Measurements from ENCODE around the gene MYL7. TPM values are rescaled to one million over a fixed set of nuclear protein-coding genes. Genes with fewer than 3 reads are reported as not detected.

The MYL7 gene
- total and polyA plus RNA-seq, 9 of the 15 experiments (the other 6 are each of a cell fraction or from before 2014, with no cell fraction given), result not detected

DNA sequence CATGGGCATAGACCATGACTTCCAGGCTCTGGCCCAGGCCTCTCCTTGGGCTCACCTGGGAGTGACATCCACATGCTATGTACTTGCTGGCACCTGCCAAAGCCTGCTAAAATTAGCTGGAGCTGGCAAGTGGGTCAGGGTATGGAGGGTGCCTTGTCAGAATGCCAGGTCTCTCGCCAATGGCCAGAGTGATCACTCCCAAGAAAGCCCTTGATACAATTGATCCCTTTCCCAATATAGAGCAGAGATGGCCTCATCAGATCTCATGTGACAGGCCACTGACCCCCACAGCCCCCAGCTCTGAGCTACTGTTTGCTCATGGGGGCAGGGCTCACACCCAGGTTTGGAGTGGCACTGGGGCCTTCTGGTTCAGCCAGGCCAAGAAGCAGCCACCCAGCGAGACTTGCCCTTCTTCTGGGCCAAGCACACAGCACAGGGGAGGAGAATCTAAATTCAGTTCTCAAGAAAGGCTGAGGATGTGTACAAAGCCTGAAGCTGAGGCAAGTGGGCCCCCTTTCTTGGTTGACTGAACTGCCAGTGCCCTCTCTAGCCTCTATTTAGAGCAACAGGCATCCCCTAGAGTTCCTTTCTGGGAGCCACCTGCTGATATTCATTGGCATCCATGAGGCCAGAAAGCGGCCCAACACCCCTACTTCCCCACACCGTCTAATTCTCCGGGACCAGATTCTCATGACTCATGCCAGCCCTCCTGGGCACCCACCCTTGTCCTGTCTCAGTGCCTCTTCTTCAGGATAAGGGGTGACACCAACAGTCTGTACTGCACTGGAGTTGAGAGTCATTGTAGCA lies 18.9 kb upstream of the MYL7 start:
- no peak overlapping the region for H3K9ac ChIP-seq (ENCODE audit: insufficient read depth in 1 of 2, low read depth in 2 of 2, low read length in 2 of 2)
- in situ Hi-C loops (cut with MboI), result no loop called here
- H3K4me2 ChIP-seq (ENCODE audit: insufficient read depth, low read length), result no peak overlapping the region
- peaks cover 0 to 19% of the 10 kb centered on the region in 2 experiments; a peak in 3 of 5 replicates for H3K4me1 ChIP-seq (replicated peaks in 1 of 2; ENCODE audit: control insufficient read depth in 2 of 2, insufficient read depth in 2 of 2, low read length in 2 of 2)
- no peaks in the 10 kb centered on the region for H3K36me3 ChIP-seq (ENCODE audit: control insufficient read depth, insufficient read depth, low read length)
- intact Hi-C loops (cut with micrococcal nuclease), result no loop called here
- H3K27me3 ChIP-seq (ENCODE audit: control insufficient read depth in 2 of 2, insufficient read depth in 2 of 2, low read length in 2 of 2), result 0 out of 5 replicates have a peak, but pooled peaks cover 3 to 5% of the 10 kb centered on the region in 2 experiments
- no TSS peak for BruUV-seq (replicated peaks)
- H3K27ac ChIP-seq (ENCODE audit: extremely low read depth, low read depth, low read length), result no peak overlapping the region
- TF ChIP-seq, protein P1, sequence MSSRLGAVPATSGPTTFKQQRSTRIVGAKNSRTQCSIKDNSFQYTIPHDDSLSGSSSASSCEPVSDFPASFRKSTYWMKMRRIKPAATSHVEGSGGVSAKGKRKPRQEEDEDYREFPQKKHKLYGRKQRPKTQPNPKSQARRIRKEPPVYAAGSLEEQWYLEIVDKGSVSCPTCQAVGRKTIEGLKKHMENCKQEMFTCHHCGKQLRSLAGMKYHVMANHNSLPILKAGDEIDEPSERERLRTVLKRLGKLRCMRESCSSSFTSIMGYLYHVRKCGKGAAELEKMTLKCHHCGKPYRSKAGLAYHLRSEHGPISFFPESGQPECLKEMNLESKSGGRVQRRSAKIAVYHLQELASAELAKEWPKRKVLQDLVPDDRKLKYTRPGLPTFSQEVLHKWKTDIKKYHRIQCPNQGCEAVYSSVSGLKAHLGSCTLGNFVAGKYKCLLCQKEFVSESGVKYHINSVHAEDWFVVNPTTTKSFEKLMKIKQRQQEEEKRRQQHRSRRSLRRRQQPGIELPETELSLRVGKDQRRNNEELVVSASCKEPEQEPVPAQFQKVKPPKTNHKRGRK (tag; IDR thresholded peaks at IDR 0.05), result no peak
- no peak for TF ChIP-seq WHSC1 (IDR thresholded peaks at IDR 0.05; ENCODE audit: low read length)
- TF ChIP-seq ZNF3 (CRISPR knock-in tag; IDR thresholded peaks at IDR 0.05), result no peak
- TF ChIP-seq, protein P2, sequence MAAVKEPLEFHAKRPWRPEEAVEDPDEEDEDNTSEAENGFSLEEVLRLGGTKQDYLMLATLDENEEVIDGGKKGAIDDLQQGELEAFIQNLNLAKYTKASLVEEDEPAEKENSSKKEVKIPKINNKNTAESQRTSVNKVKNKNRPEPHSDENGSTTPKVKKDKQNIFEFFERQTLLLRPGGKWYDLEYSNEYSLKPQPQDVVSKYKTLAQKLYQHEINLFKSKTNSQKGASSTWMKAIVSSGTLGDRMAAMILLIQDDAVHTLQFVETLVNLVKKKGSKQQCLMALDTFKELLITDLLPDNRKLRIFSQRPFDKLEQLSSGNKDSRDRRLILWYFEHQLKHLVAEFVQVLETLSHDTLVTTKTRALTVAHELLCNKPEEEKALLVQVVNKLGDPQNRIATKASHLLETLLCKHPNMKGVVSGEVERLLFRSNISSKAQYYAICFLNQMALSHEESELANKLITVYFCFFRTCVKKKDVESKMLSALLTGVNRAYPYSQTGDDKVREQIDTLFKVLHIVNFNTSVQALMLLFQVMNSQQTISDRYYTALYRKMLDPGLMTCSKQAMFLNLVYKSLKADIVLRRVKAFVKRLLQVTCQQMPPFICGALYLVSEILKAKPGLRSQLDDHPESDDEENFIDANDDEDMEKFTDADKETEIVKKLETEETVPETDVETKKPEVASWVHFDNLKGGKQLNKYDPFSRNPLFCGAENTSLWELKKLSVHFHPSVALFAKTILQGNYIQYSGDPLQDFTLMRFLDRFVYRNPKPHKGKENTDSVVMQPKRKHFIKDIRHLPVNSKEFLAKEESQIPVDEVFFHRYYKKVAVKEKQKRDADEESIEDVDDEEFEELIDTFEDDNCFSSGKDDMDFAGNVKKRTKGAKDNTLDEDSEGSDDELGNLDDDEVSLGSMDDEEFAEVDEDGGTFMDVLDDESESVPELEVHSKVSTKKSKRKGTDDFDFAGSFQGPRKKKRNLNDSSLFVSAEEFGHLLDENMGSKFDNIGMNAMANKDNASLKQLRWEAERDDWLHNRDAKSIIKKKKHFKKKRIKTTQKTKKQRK (IDR thresholded peaks at IDR 0.05; ENCODE audit: borderline replicate concordance, low read depth, low read length), result no peak
- H3K4me3 ChIP-seq, result no peak overlapping the region
- no peak for FAIRE-seq
- DNase-seq (ENCODE audit: extremely low read depth in 1 of 4, low spot score in 3 of 4), result no peak
- no peak for ATAC-seq
- no peaks in the 10 kb centered on the region for H3K9me3 ChIP-seq (replicated peaks; ENCODE audit: control insufficient read depth, insufficient read depth, low read depth, low read length)
- no peak overlapping the region for H2AFZ ChIP-seq (ENCODE audit: low read depth, low read length)
- 25% methylated on average over 5 of the region's 5 CpGs for WGBS (ENCODE audit: insufficient coverage, low coverage, missing lambda C conversion rate)
- ChIA-PET POLR2A (interaction anchor here (0.7 kb wide), 1 partner anchor 11 kb away, joined by 3 read pairs; no protein-coding TSS in a partner anchor), CTCF (ENCODE audit: low intra/inter-chr PET ratio) (no interaction called here)
- H4K20me1 ChIP-seq (replicated peaks; ENCODE audit: control insufficient read depth, insufficient read depth, low read length), result no peaks in the 10 kb centered on the region; the same call in 1 of the 2 replicates
- H3K79me2 ChIP-seq (ENCODE audit: control insufficient read depth, insufficient read depth, low read length), result no peaks in the 10 kb centered on the region
- no peaks in the 10 kb centered on the region for H3K9me1 ChIP-seq (ENCODE audit: control insufficient read depth, insufficient read depth, low read length)
